Measurements from ENCODE around the gene MIP. TPM values are rescaled to one million over a fixed set of nuclear protein-coding genes. Genes with fewer than 3 reads are reported as not detected.

The MIP gene
- total and polyA plus RNA-seq, 12 donors = 0.09 to 0.30 TPM; not detected in 10

DNA sequence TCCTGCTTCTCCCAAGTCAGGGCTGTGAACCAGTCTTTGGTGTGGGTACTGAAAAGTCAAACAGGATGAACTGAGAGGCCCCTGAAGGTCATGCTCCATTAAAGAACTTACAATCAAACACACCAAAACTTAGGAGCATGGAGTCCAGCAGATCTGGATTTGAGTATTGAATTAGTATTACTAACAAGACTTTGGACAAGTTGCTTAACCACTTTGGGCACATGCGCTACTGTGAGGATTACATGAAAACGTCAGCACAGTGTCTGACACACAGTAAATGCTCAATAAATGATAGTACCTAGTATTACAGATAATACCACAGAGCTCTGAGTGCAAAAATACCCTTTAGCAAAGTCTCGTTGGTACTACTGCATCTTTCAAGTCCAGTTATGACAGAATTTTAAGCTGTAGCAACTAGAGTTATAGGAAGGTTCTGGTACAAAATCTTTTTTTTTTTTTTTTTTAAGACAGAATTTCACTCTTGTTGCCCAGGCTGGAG lies 28.5 kb downstream of the MIP start:
- ATAC-seq = no peak
- WGBS, 2 donors = 59 to 61% methylated on average over 3 of the region's 3 CpGs
- Histone ChIP-seq H3K9me3 (no peaks in the 10 kb centered on the region), H3K4me3 (no peak overlapping the region), H3K4me1 (no peaks in the 10 kb centered on the region), H3K27ac (no peak overlapping the region), H3K36me3 (peaks cover 0 to 89% (median 10%) of the 10 kb centered on the region in 9 donors), H3K27me3 (no peaks in the 10 kb centered on the region)
- intact Hi-C loops (cut with DNase I) = no loop called here
- no peak for DNase-seq
- TF ChIP-seq, protein P1, sequence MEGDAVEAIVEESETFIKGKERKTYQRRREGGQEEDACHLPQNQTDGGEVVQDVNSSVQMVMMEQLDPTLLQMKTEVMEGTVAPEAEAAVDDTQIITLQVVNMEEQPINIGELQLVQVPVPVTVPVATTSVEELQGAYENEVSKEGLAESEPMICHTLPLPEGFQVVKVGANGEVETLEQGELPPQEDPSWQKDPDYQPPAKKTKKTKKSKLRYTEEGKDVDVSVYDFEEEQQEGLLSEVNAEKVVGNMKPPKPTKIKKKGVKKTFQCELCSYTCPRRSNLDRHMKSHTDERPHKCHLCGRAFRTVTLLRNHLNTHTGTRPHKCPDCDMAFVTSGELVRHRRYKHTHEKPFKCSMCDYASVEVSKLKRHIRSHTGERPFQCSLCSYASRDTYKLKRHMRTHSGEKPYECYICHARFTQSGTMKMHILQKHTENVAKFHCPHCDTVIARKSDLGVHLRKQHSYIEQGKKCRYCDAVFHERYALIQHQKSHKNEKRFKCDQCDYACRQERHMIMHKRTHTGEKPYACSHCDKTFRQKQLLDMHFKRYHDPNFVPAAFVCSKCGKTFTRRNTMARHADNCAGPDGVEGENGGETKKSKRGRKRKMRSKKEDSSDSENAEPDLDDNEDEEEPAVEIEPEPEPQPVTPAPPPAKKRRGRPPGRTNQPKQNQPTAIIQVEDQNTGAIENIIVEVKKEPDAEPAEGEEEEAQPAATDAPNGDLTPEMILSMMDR (IDR thresholded peaks at IDR 0.05) = no peak

DNA sequence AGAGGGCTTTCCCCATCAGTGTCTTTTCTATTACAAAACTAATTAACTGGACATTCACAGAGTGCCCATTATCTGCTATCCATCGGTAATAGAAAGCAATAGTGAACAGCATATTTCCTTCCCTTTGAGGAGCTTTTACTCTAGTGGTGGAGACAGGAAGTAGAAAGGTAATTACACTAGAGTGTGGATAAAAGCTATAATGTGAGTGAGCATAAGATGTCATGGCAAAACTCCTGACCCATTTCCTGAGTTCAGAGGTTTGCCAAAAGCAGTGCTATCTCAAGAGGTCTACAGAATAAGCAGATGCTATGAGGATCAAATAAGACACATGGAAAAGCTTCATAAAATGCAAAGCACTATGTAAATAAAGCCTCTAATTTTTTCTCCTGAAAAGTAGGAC lies 29.3 kb downstream of the MIP start:
- Histone ChIP-seq H3K4me1 (no peaks in the 10 kb centered on the region), H3K9me3 (no peaks in the 10 kb centered on the region), H3K27me3 (no peaks in the 10 kb centered on the region), H3K36me3 (peaks cover 0 to 91% (median 10%) of the 10 kb centered on the region in 9 donors), H3K27ac (no peak overlapping the region), H3K4me3 (no peak overlapping the region)
- TF ChIP-seq, protein P1 (IDR thresholded peaks at IDR 0.05) = no peak
- 75 to 76% methylated on average over 1 of the region's 1 CpG for WGBS, 2 donors
- ATAC-seq = no peak
- DNase-seq = no peak
- intact Hi-C loops (cut with DNase I) = no loop called here

DNA sequence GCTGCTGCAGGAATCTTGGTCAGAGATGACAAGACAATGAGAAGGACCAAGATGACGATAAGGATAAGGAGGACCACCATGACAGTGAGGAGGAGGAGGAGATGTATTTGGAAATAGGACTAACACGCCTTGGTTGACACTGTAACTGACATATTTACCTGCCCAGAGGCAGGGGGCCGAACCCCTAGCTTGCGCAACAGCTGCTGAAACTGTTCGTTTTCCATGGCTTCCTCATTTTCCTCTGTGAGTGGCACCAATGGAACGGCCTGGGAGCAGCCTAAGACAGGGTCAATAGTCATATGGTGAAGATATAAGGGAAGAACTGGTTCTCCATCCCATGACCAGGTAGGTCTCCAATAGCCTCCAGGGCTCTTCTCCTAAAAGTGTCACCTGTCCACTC lies 34.0 kb downstream of the MIP start:
- Histone ChIP-seq H3K4me3 (no peak overlapping the region), H3K27ac (no peak overlapping the region), H3K27me3 (no peaks in the 10 kb centered on the region), H3K4me1 (no peaks in the 10 kb centered on the region), H3K36me3 (peaks cover 0 to 89% (median 0%) of the 10 kb centered on the region in 9 donors), H3K9me3 (no peaks in the 10 kb centered on the region)
- no peak for ATAC-seq
- TF ChIP-seq, protein P1 (IDR thresholded peaks at IDR 0.05) = no peak
- DNase-seq = no peak
- intact Hi-C loops (cut with DNase I) = no loop called here
- WGBS, 2 donors = 88 to 90% methylated on average over 6 of the region's 6 CpGs

DNA sequence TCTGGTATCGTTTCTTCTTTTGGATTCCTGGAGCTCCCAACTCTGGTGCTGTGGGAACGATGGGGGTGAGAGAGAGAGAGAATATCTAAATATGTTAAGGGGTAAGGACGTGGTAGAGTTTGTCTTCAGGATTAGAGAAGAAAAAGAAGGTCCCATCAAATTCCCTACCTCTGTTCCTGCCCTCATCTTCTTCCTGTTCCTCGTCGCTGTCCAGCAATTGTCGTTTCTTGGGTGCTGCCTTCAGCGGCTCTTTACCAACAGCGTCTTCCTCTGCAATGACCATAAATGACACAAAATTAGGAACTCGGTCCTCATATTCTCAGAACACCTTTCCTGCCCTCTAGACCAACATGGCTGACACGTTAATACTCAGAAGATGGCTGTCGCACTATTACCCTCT lies 36.7 kb downstream of the MIP start:
- WGBS, 2 donors = 96 to 97% methylated on average over 11 of the region's 11 CpGs
- TF ChIP-seq, protein P1 (IDR thresholded peaks at IDR 0.05) = no peak
- H3K27me3 ChIP-seq = no peaks in the 10 kb centered on the region
- ATAC-seq (no peak), DNase-seq (no peak)
- H3K9me3 ChIP-seq = no peaks in the 10 kb centered on the region
- no peak overlapping the region for H3K27ac ChIP-seq
- intact Hi-C loops (cut with DNase I) = no loop called here
- H3K4me3 ChIP-seq = no peak overlapping the region
- H3K4me1 ChIP-seq = no peaks in the 10 kb centered on the region
- peaks cover 0 to 63% (median 0%) of the 10 kb centered on the region in 9 donors for H3K36me3 ChIP-seq
